ENCODE results near the gene RTKN.
A peak's percentile ranks its signal among the peaks of the same experiment; 100 is the strongest.
"Not testable (repeated sequence)": the region's sequence is repeated elsewhere in the genome, so short reads cannot be mapped to it uniquely, and the experiment has no call there.

RTKN gene

GRCh38 chr2:74438248-74438647 lies 3.5 kb downstream of the RTKN start:
- DNase-seq: no peak

DNA sequence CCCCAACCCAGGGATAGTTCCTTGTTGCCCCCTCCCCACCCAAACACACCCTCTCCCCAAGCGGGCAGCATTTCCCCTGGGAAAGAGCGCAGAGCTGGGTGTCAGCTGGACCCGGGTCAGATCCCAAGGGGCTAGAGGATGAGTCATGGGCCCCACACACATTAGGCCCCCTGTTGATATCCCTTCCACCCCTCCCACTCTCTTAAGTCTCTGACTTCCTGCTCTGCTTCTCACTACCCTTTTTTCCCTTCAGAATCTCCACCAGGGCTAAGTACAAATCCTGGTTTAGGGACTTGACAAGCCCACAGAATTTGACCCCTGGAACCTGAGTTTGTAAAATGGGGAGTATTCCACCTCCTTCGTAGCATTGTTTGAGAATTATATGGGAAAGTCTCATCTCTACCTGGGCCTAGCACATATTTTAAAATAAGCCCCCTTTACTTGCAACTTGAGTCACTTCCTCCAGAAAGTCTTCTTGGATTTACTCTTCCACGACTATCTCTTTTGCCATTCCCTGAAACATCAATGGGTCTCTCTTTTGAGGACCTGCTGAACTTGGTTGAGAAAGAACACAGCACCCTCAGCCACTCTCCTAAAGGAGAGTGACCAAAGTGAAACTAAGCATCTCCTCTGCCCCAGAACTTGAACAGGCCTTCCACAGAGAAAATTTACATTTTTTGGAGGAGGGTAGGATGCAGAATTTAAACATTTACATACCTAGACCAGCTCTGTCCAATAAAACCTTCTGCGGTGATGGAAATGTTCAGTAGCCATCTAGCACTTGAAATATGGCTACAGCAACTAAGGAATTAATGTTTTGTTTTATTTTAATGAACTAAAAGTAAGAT lies 4.7 kb downstream of the RTKN start:
- DNase-seq: no peak

- DNase-seq: no peak
Observed at GRCh38 chr2:74436111-74436805, 5.5 kb downstream of the RTKN start.

- no peak for DNase-seq
Observed at GRCh38 chr2:74430502-74430901, 11.2 kb downstream of the RTKN start.

GRCh38 chr2:74429487-74430451 lies 12.0 kb downstream of the RTKN start:
- no peak for DNase-seq

GRCh38 chr2:74428675-74429074 lies 13.1 kb downstream of the RTKN start:
- DNase-seq: no peak

DNA sequence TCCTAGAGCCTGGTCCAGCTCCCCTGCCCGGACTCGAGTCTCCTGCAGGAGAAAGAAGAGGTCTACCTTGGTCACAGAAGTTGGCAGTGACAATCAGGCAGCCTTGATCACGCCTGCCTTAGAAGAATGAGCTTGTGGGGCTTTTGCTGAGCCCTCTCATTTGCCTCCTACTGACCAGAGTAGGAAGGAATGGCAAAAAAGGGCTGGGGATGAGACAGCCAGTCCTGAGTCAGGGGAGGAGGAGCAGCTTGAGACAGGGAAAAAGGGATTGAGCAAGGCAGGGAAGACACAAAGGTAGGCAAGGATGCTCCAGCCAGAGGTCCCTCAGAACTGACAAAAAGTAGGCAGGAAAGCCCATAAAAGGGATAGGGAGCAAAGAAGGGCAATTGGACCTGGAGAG lies 14.2 kb downstream of the RTKN start:
- DNase-seq: no peak

GRCh38 chr2:74426181-74426758 lies 15.5 kb downstream of the RTKN start:
- DNase-seq: no peak

DNA sequence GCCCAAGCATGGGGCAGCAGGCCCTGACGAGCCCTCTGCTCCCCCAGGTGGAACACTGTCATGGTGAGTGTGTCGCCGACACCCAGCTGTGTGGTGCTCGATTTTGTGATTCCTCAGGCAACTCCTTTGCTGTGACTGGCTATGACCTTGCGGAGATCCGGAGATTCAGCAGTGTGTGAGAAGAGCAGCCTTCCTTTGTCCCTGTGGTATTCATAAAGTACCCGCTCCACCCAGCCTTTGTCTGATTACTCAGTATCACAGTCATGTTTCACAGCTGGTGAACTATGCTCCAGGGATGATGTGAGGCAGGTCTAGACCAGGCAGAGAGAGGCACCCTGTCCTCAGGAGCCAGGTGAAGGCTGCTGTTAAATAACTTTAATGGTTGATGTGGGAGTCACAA lies 16.2 kb downstream of the RTKN start:
- DNase-seq: no peak

DNA sequence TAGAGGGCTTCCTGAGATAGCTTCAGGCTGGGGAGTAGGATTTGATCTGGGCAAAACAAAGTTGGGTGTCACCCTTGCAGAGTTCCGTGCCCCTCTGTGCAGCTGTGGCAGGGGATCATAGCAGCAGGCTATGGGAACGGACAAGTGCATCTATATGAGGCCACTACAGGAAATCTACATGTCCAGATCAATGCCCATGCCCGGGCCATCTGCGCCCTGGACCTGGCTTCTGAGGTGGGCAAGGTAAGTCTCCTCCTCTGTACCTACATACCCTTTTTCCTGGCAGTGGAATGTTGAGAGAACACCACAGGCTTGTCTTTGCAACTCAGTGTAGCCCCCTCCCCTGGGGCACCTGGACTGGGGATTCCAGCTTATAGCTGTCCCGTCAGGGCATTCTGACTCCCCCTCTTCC lies 16.7 kb downstream of the RTKN start:
- DNase-seq: no peak

GRCh38 chr2:74424139-74424992 lies 17.4 kb downstream of the RTKN start:
- no peak for DNase-seq

DNA sequence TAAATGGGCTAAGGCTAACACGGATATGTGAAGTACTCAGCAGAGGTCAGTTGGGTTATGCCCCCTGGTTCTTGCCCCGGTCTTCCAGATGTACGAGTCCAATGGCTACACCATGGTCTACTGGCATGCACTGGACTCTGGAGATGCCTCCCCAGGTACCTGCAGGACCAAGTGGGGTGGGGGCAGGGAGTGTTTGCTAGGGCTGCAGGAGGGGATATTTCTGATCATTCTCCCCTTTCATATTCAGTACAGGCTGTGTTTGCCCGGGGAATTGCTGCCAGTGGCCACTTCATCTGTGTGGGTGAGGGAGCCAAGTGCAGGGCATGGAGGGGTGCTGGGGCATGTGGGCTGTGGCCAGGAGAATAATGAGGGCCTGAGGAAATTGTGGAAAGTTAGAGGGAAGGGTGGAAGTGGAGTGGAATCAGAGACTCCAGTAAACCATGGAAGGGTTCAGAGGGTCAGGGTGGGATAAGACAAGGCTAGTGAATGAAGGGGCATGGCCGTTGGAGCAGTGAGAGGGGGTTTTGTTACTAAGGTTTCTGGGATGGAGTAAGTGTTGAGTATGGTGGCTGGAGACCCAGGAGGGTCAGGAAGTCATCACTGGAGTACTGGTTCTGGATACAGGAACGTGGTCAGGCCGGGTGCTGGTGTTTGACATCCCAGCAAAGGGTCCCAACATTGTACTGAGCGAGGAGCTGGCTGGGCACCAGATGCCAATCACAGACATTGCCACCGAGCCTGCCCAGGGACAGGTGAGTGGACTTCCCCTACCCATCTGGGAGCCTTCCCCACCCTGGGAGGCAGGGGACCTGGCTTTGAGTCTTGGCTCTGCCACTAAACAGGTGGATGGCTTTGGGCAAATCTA lies 18.3 kb downstream of the RTKN start:
- DNase-seq: no peak

DNA sequence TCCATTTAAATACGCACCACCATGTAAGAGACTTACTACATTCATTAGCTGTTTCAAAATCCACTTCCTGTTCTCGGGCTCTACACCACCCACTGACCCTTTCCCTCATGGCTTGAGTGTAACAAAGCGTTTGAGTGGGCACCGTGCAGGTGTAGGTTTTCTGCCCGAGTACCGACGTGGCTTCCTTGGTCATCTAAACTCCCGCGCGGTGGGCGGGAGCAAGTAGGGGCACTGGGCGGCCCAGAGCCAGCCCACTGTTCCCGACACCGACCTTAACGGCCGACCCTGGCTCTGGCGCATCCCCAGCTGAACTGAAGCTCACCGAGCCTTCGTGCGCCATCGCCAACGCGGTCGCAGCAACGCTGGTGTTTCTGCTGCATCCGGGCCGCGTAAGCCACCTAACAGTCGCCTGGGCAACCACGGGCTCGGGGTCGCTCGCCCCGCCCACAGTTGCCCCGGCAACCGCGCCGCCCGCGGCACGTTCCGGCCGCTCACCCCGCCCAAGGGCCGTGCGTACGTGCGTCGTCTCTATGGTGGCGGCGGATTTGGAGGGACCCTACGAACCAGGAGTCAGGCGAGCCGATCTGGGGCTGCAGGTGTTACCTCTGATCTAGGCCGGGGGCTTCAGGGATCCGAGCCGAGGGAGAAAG lies 20.4 kb downstream of the RTKN start, which contains the start of the genes C2orf81 and WDR54:
C2orf81 (minus strand) TSS at position 399 of the 650 bp plus-strand sequence; CDS start at position 340, 59 bp downstream.
WDR54 (plus strand) TSS at position 510 of the 650 bp plus-strand sequence. CDS start 424 bp downstream, outside the sequence.
- peak; percentile 25 for DNase-seq

DNA sequence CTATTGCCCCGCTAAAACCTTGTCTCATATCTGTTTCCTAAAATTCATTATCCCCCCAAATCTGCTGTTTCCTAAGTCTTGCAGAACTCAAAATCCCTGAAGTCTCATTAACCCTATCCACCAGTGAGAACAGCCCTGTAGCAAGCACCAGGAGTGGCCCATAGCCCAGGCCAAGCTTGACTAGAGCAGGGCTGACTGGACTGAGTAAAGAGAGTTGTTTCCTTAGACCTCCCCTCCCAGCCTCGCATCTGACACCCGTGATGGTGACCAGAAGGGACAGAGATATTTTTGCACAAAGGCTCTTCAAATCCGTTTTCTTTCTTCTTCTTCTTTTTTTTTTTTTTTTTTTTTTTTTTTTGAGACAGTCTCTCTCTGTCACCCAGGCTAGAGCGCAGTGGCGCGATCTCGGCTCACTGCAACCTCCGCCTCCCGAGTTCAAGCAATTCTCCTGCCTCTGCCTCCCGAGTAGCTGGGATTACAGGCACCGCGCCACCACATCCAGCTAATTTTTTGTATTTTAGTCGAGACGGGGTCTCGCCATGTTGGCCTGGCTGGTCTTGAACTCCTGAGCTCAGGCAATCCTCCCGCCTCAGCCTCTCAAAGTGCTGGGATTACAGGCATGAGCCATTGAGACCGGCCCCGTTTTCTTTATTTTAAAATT lies 21.2 kb downstream of the RTKN start:
- not testable (repeated sequence) for DNase-seq

DNA sequence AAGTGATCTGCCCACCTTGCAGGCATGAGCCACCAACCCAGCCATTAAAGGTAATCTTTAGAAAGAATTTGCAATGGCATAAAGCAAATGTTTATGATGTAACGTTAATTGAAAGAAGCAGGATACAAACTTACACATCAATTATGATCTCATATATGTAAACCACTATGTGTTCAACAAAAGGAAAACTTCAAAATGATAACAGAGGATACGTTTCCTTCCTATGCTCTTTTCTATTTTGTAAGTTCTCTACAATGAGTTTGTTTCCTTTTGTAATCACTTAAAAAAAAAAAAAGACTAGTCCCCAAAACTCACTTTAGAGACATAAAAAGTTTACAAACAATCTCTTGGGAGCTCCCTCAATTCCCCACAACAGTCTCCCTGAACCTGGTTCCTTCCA lies 21.7 kb downstream of the RTKN start:
- no peak for DNase-seq

DNA sequence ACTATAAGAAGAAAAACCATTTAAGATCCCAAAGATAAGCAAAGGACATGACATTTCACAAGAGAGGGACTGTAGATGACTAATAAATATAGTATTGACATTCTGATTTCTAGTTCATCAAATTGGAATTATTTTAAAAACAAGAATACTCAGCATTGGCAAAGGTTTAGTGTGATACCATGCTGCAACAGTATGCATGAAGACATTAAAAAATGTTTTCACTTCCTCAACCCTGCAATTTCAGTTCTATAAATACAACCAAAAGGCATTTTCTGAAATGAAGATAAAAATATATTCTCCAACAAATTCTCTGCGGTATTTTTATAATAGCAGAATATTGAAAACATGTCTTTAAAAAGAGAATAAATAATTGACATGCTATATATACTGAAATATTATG lies 22.4 kb downstream of the RTKN start:
- no peak for DNase-seq

- no peak for DNase-seq
Observed at GRCh38 chr2:74418312-74418711, 23.4 kb downstream of the RTKN start.

GRCh38 chr2:74417763-74418162 lies 24.0 kb downstream of the RTKN start:
- DNase-seq: no peak

DNA sequence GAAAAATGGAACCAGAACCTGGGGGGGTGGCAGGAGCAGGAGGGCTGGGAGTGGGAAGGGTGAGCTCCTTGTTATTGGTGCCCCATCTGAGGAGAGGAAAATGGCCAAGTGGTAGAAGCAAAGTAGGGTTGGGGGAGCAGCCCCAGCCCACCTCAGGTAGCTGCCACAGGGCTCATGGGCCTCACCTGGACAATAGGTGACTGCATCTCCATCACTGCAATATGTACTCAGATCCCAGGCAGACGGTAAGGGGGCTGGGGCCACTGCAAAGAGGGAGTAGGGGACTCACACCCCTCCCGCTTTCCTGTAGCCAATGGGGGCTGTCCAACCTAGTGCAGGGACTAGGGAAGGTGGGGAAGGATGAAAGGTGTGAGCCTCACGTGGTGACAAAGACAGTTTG lies 24.5 kb downstream of the RTKN start:
- no peak for DNase-seq

All from GF-D8 (cell line).